Endometrial microvascular endothelial cells (primary cell): ENCODE data around the gene NFATC4. TPM values are rescaled to one million over a fixed set of nuclear protein-coding genes. Genes with fewer than 3 reads are reported as not detected.
"Not testable (repeated sequence)": the region's sequence is repeated elsewhere in the genome, so short reads cannot be mapped to it uniquely, and the experiment has no call there.

Experiments
- in situ Hi-C: cut with HindIII; loops from 2 replicates; pipeline ENCODE4 v1.10.0; 2017; ENCODE audit warnings: low sequenced_read_pairs, low pct_unique_long_range_greater_than_20kb; ENCODE audit errors: inconsistent ontology term
- total RNA-seq: library from RNA; depleted of rRNA; stranded (reverse); fragments of >200 nt; gene quantifications from one replicate; pipeline ENCODE4 v1.2.3, GENCODE V29; 2015; ENCODE audit errors: inconsistent ontology term

Gene NFATC4
- total RNA-seq, 1 donor from 2014 or later = 11.9 TPM

GRCh38 chr14:24378981-24379906 is 11.3 kb downstream of the NFATC4 start:
- in situ Hi-C loops = no loop called here

- in situ Hi-C loops = no loop called here
These were observed 12.1 kb downstream of the NFATC4 start for GRCh38 chr14:24379907-24380730.

- in situ Hi-C loops = no loop called here
These were observed 13.5 kb downstream of the NFATC4 start for GRCh38 chr14:24381363-24382063.

- in situ Hi-C loops = no loop called here
These were observed 14.0 kb downstream of the NFATC4 start for GRCh38 chr14:24382064-24382371.

- in situ Hi-C loops = no loop called here
These were observed 16.2 kb downstream of the NFATC4 start for GRCh38 chr14:24384169-24384568.

- in situ Hi-C loops = no loop called here
These were observed 17.5 kb downstream of the NFATC4 start for GRCh38 chr14:24385524-24385923.

- in situ Hi-C loops = no loop called here
These were observed 19.0 kb downstream of the NFATC4 start for GRCh38 chr14:24387009-24387345.

GRCh38 chr14:24387579-24387978 is 19.6 kb downstream of the NFATC4 start:
- in situ Hi-C loops = not testable (repeated sequence)

GRCh38 chr14:24388474-24389179 is 20.6 kb downstream of the NFATC4 start:
- in situ Hi-C loops = no loop called here

GRCh38 chr14:24389226-24389848 is 21.4 kb downstream of the NFATC4 start:
- in situ Hi-C loops = no loop called here

GRCh38 chr14:24390701-24391468 is 22.9 kb downstream of the NFATC4 start:
- in situ Hi-C loops = no loop called here

GRCh38 chr14:24392325-24393091 is 24.5 kb downstream of the NFATC4 start:
- in situ Hi-C loops = no loop called here

- in situ Hi-C loops = no loop called here
These were observed 26.3 kb downstream of the NFATC4 start for GRCh38 chr14:24394275-24394674.

GRCh38 chr14:24395609-24396582 is 27.9 kb downstream of the NFATC4 start:
- in situ Hi-C loops = no loop called here

- in situ Hi-C loops = no loop called here
These were observed 29.8 kb downstream of the NFATC4 start for GRCh38 chr14:24397639-24398292.

GRCh38 chr14:24398293-24398652 is 30.3 kb downstream of the NFATC4 start:
- in situ Hi-C loops = no loop called here
